HEK293T (cell line): ENCODE measurements around the gene MBNL2.

Experiments used
- BHLHE40 ChIP-seq: fragments of 450-650 bp; IDR thresholded peaks from 2 replicates; pipeline ENCODE4 v1.6.1; 2016; ENCODE audit warnings: mild to moderate bottlenecking, moderate library complexity, borderline replicate concordance
- CTBP1 ChIP-seq: fragments of 450-650 bp; IDR thresholded peaks from 2 replicates; pipeline ENCODE4 v1.6.1; 2016; ENCODE audit warnings: borderline replicate concordance
- ELF4 ChIP-seq: fragments of 450-650 bp; IDR thresholded peaks from 2 replicates; pipeline ENCODE4 v1.6.1; 2017; ENCODE audit warnings: antibody characterized with exemption
- FOXA1 ChIP-seq: fragments of 450-650 bp; IDR thresholded peaks from 2 replicates; pipeline ENCODE4 v1.6.1; 2016; ENCODE audit warnings: mild to moderate bottlenecking
- FOXK2 ChIP-seq: fragments of 450-650 bp; IDR thresholded peaks from 2 replicates; pipeline ENCODE4 v1.6.1; 2016; ENCODE audit warnings: mild to moderate bottlenecking
- L3MBTL2 ChIP-seq: fragments of 450-650 bp; conservative IDR thresholded peaks from 2 replicates; pipeline ENCODE4 v1.6.1; 2016; ENCODE audit warnings: mild to moderate bottlenecking
- LEF1 ChIP-seq: fragments of 450-650 bp; IDR thresholded peaks from 2 replicates; pipeline ENCODE4 v1.6.1; 2017; ENCODE audit warnings: mild to moderate bottlenecking, borderline replicate concordance
- SUZ12 ChIP-seq: fragments of 450-650 bp; IDR thresholded peaks from 2 replicates; pipeline ENCODE4 v1.6.1; 2016; ENCODE audit warnings: mild to moderate bottlenecking
- ZNF384 ChIP-seq: fragments of 450-650 bp; IDR thresholded peaks from 2 replicates; pipeline ENCODE4 v1.6.1; 2016
- TF ChIP-seq, protein P1 (sequence below): fragments of 450-650 bp; IDR thresholded peaks from 2 replicates; pipeline ENCODE4 v1.6.1; 2016

DNA sequence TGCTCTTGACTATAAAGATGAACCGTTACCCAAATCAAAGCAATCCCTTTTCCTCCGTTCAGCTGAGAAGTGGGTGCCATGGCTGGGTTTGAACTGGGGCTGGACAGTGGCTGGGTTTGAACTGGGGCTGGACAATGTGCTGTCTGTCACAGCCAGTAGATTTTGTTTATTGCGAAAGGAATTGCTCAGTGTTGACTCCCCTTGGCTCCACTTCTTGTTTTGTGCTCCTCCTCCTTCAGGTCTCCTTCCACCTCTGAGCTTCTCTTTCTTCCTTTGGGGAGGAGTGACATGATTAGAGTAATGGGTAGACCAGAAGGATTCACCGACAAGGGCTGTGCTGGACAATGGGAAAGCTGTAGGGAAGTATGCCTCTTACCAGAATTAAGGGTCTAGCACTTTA is 19.4 kb upstream of the MBNL2 start:
- TF ChIP-seq ELF4 (no peak), FOXK2 (no peak), FOXA1 (no peak), BHLHE40 (no peak), LEF1 (no peak), L3MBTL2 (no peak), SUZ12 (no peak), ZNF384 (no peak), CTBP1 (no peak)
- TF ChIP-seq, protein P1, sequence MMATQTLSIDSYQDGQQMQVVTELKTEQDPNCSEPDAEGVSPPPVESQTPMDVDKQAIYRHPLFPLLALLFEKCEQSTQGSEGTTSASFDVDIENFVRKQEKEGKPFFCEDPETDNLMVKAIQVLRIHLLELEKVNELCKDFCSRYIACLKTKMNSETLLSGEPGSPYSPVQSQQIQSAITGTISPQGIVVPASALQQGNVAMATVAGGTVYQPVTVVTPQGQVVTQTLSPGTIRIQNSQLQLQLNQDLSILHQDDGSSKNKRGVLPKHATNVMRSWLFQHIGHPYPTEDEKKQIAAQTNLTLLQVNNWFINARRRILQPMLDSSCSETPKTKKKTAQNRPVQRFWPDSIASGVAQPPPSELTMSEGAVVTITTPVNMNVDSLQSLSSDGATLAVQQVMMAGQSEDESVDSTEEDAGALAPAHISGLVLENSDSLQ = no peak
